ENCODE results near the gene L1CAM.

Gene L1CAM

GRCh38 chrX:153885968-153886903, at the start of gene L1CAM:
TSS of gene L1CAM (minus strand) at chrX:153886173. CDS start at chrX:153875836, 10,337 bp downstream.
- TF ChIP-seq ZNF274 (IDR thresholded peaks at IDR 0.05; ENCODE audit: low read depth, low read length) = no peak
- H3K4me3 ChIP-seq (ENCODE audit: low read length) = no peak within 1 kb of the TSS

- TF ChIP-seq ZNF274 (IDR thresholded peaks at IDR 0.05; ENCODE audit: low read depth, low read length) = no peak
- H3K4me3 ChIP-seq (ENCODE audit: low read length) = peak overlapping the region; percentile 48; the same call in 1 of the 2 replicates
Observed at GRCh38 chrX:153935326-153935851, 49.4 kb upstream of the L1CAM start.

GRCh38 chrX:153934762-153935325, 48.9 kb upstream of the L1CAM start, which contains the start of gene NAA10:
TSS of gene NAA10 (minus strand) at chrX:153935037. CDS start at chrX:153934904, 133 bp downstream.
- no peak for TF ChIP-seq ZNF274 (IDR thresholded peaks at IDR 0.05; ENCODE audit: low read depth, low read length)
- peak within 1 kb of the TSS; percentile 65 for H3K4me3 ChIP-seq (ENCODE audit: low read length)

GRCh38 chrX:153934148-153934761, 48.3 kb upstream of the L1CAM start:
- peak overlapping the region; percentile 65 for H3K4me3 ChIP-seq (ENCODE audit: low read length)
- no peak for TF ChIP-seq ZNF274 (IDR thresholded peaks at IDR 0.05; ENCODE audit: low read depth, low read length)

- peak overlapping the region; percentile 65 for H3K4me3 ChIP-seq (ENCODE audit: low read length)
- no peak for TF ChIP-seq ZNF274 (IDR thresholded peaks at IDR 0.05; ENCODE audit: low read depth, low read length)
Observed at GRCh38 chrX:153933748-153934147, 47.8 kb upstream of the L1CAM start.

GRCh38 chrX:153932220-153932915, 46.4 kb upstream of the L1CAM start:
- H3K4me3 ChIP-seq (ENCODE audit: low read length) = no peak overlapping the region
- TF ChIP-seq ZNF274 (IDR thresholded peaks at IDR 0.05; ENCODE audit: low read depth, low read length) = no peak

GRCh38 chrX:153931748-153932147, 45.8 kb upstream of the L1CAM start:
- TF ChIP-seq ZNF274 (IDR thresholded peaks at IDR 0.05; ENCODE audit: low read depth, low read length) = no peak
- H3K4me3 ChIP-seq (ENCODE audit: low read length) = no peak overlapping the region

- no peak for TF ChIP-seq ZNF274 (IDR thresholded peaks at IDR 0.05; ENCODE audit: low read depth, low read length)
Observed at GRCh38 chrX:153931151-153931550, 45.2 kb upstream of the L1CAM start.

GRCh38 chrX:153930011-153930910, 44.3 kb upstream of the L1CAM start:
- H3K4me3 ChIP-seq (ENCODE audit: low read length) = no peak overlapping the region
- TF ChIP-seq ZNF274 (IDR thresholded peaks at IDR 0.05; ENCODE audit: low read depth, low read length) = no peak

More at GRCh38 chrX:153931151-153931550, 45.2 kb upstream of the L1CAM start:
- no peak overlapping the region for H3K4me3 ChIP-seq (ENCODE audit: low read length)

- no peak overlapping the region for H3K4me3 ChIP-seq (ENCODE audit: low read length)
- TF ChIP-seq ZNF274 (IDR thresholded peaks at IDR 0.05; ENCODE audit: low read depth, low read length) = no peak
Observed at GRCh38 chrX:153929576-153929975, 43.6 kb upstream of the L1CAM start.

GRCh38 chrX:153928846-153929245, 42.9 kb upstream of the L1CAM start:
- H3K4me3 ChIP-seq (ENCODE audit: low read length) = peak overlapping the region; percentile 45; the same call in 1 of the 2 replicates
- no peak for TF ChIP-seq ZNF274 (IDR thresholded peaks at IDR 0.05; ENCODE audit: low read depth, low read length)

- peak overlapping the region; percentile 55; the same call in 1 of the 2 replicates for H3K4me3 ChIP-seq (ENCODE audit: low read length)
- TF ChIP-seq ZNF274 (IDR thresholded peaks at IDR 0.05; ENCODE audit: low read depth, low read length) = no peak
Observed at GRCh38 chrX:153927922-153928760, 42.2 kb upstream of the L1CAM start.

Data from GM08714 (cell line).